Activated T-helper 1 cell treated with Interleukin-2 at 50 U/mL for 16 hours (primary cell): ENCODE data around the gene ID2.

Source experiments
- DNase-seq: peaks from one replicate; pipeline ENCODE4 v3.0.0-alpha.2; 2020; ENCODE audit warnings: low read depth

ID2 gene

DNA sequence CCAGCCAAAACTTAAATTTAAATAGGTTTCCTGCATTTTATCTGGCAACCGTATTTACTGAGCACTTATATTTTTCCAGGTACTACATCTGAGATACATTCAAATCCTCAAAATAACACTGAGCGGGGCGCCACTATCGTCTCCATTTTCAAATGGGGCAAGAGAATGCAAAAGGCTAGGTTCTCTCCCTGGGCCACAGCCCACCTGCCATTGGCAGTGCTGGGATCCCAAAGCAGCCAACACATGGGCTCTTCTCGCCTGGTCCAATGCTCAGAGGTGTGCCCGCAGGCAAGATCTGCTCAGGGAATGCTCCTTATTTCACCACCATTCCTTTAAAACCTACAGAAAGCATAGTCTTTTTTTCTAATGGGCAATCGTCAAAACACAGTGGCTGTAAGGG, 11.3 kb upstream of the ID2 start:
- DNase-seq: no peak

DNA sequence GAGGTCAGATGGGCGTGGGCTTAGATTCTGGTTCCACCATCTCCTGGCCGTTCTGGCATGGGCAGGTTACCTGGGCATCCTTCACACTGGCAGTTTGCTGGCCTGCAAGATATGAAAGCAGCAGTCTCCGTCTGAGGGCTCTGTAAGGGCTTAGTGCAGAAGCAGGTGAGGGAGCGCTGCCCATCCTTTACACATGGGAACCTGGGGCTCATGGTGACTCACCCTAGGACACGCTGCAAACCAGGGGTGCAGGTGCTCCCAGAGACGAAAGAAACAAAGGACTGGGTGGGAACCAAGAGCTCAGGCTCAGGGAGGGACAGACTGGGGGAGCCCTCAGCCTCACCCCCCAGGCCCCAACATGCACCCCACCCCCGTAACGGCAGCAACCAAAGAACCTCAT, 10.7 kb upstream of the ID2 start:
- DNase-seq: no peak

DNA sequence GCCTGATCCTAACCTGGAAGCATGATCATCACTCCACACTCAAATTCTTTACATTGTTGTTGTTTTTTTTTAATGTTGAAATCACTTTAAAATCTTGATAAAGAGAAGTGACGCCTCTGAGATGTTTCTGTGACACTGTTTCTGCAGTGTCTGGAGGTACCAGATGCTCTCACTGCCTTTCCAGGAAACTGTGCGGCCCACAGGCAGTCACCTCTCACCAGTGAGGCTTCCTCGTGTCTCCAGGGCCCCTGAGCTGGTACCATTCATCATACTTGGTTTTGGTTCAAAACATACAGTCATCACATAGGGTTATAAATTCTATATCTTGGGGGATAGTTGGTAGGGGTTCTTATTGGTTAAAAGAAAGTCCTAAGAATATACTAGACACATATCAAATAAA, 10.1 kb upstream of the ID2 start:
- no peak for DNase-seq

DNA sequence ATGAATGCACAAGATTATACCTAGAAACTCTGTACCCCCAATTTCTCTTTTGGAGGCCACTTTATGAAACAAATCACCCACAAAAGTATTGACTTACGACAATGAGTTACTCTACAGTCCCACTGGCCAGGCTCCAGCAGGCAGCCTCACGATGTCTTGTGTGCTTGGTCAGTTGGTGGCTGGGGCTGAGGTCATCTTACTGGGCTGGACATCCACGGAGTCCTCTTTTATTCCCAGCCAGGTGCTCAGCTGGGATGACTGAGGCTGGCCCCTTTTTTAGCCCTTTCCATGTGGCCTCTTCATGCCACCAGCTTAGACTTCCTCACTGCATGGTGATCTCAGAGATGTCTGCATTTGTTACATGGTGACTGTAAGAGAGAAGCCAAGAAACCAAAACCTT, 8.9 kb upstream of the ID2 start:
- no peak for DNase-seq

DNA sequence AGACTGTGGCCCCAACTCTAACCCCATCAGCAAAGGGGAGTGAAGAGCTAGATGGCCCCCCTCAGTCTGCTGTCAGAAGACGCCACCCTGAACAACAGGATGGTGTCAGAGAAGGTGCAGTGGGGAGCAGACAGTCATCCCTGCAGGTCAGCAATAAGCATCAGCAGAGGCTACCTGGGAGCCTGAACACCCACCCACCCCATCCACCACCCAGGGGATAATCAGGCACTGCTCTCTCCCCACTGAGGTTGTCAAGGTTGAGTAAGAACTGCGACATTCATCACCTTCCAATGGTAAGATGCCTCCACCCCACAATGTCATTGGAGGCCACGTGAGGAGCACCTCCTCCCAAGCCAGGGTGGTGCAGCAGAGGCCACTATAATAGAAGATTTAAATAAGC, 8.5 kb upstream of the ID2 start:
- DNase-seq: no peak

DNA sequence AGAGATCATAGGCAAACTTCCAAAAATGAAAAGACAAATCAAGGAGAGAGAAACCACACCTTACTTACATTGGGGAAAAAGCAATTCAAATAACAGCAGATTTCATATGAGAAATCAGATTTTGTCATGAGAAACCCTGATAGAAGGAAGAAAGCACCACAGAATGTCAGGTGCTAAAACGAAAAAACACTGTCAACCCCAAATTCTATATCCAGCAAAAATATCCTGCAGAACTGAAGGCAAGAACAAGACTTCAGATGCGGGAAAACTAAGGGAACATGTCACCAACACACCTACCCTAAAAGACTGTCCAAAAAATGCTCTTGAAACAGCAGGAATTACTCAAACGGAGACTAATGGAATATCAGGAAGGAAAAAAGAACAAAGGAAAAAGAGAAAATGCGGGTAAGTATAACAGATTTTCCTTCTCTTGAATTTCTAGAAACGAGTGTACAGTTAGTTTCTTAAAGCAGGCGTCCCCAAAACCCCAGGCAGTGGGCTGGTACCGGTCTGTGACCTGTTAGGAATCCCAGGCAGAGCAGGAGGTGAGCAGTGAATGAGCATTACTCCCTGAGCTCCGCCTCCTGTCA, 7.3 kb upstream of the ID2 start:
- DNase-seq: no peak

DNA sequence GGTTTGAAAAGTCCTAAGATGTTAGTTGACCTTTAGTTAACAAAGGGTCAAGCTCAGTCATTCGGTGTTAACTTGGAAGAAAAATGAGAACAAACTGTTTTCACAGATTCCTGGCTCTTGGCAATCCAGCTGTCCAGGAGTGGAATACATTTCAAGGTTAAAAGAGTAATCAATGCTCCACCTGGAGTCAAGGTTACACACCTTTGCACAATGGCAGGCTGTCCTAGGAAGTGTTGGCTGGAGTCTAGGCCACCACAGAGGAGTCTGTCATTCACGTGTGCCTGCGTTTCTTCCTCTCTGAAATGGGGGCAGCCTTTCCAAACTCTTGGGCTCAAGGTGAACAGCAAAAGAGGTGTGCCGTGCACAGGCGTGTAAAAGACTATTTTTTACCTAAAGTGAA, 6.3 kb upstream of the ID2 start:
- no peak for DNase-seq

DNA sequence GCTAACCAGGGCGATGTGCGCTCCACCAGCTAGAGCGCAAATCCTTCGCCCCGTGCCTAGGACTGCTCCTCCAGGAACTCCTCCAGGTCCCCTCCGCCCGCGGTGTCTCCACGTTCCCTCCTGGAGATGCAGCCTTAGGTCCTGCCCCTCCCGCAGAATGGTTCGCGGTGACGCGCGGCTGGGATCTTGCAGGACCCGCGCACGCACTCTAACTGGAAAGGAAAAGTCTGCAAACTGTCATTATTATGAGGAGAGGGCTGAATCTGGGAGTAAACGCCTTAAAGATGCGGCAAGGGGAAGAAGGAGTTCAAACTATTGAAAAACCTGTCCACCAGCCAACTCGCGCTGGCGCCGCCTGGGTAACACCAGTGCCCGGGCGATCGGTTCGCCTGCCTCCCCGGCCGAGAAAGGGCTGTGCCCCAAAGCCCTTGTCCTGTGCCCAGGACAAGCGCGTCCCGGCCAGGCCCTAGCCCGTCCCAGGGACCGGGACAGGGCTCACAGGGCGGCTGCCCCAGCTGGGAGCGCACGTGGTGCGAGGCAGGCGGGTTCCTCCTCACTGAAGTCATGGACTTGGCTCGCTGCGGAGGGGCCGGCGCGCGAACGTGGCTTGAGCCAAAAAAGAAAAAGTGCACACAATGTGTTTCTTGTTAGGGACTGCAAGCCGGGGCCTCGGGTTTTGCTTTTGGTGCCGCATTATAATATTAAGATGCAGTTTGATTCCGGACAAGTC, 5.5 kb upstream of the ID2 start:
- no peak for DNase-seq

DNA sequence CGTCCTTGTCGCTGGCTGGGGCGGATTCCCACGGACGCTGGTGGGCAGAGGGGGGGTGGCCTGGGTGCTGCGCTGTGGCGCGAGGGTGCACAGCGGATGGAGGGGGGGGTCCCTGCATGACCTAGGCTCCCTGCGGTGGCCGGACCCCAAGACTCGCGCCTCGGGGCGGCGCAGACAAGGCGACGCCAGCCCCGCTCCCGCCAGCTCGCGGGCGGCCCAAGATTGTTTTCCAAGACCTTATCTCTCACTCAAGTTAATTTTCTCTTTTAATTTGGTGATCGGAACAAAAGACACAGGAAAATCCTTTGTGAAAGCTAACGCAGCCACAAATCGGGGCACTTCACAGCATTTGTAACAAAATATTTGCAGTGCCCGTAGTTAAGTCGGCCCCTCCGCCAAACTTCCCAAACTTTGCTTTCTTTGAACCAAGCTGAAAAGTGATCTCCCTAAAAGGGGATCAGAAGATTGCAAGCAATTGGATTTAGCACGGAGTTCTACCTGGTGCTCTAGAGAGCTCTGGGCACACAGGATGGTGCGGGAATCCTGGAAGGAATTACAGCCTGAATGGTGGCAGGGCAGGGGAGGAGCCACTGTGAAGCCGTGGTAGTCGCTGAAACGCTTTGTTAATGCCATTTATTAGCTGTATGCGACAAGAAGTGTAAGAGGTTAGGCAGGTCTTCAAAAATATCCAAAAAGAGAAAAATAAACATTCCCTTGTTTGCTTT, 4.8 kb upstream of the ID2 start:
- no peak for DNase-seq

DNA sequence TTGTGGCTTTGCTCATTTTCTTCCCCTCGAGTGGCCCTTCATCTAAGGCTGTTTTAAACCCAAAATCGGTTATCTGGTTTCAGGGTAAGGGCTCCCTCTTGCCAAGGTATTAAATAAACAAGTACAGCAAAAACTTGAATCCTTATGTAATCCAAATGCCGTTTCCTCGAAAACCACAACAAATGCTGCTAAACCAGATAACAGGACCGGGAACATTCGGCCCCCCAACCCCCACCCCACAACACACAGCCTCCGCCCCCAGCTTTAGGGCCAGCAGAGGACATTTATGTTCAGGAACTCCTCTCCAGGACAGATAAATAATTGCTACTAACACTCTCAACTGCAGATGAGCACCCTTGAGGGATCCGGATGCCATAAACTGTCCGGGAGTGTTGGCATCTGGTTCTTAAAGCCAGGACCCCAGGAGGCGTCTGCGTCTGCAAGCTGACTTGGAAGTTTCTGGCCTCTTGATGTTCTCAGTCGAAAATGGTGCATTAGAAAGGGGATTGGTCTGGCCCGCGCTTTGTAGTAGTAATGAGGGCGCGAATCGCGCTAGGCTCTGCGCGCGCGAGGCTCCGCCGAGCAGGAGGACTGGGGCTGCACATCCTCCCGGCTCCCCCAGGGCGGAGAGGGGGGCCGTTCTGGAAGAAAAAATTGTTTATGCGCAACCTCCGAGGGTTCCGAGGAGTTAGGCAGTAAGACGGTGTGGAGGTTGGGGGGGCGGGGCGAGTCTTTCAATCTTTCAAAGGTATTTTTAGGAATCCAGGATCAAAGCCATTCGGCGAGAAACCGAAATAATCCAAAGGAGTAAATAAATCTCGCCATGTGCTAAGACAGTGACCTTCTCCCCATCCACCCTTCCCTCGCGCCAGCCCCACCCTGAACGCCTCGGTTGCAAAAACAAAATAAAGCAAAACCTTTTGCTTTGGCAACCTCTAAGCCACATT, 3.9 kb upstream of the ID2 start:
- no peak for DNase-seq

DNA sequence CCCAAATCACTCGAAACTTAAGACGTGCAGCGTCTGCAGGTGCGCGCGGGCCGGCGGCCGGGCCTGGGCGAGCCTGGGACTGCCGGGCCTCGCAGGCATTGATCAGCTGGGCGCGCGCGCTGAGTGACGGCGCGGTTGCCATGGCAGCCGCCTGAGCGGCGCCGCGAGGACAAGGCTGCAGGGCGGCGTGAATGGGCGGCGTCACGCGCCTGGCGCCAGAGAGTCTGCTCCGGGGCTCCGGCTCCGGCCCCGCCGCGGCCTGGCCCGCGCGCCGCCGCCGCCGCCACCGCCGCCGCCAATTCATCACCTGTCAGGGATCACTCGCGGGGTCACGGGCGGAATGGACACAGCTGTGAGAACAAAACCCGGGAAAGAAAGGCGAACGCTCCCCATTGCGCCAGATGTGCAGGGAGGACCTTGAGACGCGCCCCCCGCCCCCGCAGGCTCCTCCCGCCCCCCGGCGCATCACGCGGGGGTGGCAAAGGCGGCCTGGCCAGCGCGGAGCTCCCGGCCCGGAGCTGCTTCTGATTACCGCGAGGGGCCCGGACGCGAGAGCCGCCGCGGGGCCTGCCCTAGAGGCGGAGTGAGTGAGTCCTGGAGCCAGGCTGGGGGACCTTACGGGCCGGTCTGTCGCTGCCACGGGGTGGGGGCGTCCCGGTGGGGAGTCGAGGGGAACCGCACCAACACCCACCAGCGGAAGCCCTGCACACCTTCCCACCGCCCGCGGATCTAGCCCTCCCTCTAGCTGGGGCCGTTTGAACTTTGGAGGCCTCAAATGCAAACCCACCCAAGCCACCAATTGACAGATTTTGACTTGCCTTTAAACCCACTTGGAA, 2.9 kb upstream of the ID2 start:
- peak; percentile 77 for DNase-seq

DNA sequence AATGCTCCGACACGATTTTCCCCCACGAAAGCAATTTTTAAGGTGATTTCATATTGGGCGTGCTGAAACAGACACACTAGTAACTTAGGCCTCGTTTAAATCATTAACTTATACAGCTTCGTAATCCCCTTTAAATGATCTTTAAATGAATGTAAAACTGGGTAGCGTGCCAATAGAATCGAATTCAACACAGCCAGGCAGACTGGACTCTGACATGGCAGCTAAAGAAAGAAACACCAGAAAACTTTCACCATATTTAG, 2.4 kb upstream of the ID2 start:
- no peak for DNase-seq

DNA sequence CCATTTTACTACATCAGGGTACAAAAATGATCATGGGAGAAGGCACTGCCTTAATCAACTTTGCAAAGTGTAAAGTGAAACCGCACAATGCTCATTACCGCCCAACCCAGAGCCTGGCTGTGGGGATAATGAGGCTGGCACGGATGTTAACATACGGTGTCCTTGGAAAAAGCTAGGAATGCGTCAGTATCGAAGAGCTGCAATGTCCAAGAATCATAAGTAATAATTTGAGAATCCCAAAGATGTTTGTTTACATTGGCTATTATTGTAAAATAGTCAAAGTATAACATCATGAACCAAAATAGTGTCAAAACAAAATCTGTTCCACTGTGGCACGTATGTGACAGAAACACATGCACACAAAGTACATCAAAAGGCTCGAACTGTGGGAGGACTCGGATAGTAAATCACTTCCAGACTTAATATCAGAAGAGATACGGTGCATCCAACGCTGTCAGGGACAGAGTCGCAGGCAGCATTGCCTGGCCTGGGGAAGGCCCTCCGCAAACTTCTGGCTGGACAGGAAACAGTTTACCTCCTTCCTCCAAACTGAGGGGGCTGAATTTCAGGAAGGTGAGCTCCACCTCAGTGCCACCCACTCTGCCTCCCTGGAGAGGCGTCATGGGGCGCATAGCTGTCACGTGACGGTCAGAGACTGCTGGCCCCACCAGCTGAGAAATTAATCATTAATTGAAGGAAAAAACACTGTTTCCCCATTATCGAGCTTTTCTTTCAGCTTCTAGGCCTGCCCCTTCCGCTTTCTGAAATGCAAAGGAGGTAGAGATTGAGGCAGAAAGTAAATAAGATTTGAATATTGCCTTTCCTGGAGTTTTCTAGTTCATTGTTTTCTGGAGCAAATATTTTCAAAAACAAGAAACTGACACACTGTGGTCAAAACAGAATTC, 1.8 kb upstream of the ID2 start:
- no peak for DNase-seq

DNA sequence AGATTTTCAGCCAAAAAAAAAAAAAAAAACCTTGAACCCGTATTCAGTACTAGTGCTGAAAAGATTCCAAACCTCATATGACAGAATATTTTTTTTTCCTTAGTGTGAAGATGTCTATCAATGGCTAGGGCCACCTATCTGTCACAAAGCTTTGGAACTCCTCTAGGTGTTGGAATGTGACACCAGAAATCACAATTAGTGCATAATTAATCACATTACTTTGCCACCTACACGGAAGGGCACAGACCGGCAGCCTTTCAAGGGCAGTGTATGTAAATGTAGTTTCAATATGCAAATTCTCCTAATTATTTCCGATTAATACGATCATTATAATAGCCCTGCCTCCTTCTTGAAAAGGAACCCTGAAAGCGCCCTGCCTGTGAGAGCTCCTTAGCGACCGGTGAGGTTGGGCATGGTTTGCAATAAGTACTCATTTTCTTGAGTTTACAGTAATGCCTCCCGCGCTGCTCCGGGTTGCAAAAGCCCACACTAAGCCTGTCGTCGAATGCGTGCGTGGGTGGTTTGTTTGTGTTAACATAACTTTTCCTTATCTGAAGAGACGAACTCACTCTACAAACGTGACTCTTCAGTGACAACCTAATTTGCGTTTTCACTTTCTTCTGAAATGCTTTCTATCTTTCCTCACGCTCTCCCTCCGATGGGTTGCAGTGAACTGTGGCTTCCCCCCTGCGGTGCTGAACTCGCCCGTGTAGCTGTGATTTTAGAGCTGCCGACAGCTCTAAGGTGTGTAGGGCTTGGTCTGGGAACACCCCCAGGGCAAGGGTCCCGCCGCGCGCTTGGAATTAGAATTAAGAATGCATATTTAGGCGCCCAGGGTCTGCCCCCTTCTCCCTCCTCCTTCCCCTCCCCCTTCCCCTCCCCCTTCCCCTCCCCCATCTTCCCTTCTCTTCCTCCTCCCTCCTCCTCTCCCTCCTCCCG, 765 bp upstream of the ID2 start:
- peak; percentile 27 for DNase-seq

DNA sequence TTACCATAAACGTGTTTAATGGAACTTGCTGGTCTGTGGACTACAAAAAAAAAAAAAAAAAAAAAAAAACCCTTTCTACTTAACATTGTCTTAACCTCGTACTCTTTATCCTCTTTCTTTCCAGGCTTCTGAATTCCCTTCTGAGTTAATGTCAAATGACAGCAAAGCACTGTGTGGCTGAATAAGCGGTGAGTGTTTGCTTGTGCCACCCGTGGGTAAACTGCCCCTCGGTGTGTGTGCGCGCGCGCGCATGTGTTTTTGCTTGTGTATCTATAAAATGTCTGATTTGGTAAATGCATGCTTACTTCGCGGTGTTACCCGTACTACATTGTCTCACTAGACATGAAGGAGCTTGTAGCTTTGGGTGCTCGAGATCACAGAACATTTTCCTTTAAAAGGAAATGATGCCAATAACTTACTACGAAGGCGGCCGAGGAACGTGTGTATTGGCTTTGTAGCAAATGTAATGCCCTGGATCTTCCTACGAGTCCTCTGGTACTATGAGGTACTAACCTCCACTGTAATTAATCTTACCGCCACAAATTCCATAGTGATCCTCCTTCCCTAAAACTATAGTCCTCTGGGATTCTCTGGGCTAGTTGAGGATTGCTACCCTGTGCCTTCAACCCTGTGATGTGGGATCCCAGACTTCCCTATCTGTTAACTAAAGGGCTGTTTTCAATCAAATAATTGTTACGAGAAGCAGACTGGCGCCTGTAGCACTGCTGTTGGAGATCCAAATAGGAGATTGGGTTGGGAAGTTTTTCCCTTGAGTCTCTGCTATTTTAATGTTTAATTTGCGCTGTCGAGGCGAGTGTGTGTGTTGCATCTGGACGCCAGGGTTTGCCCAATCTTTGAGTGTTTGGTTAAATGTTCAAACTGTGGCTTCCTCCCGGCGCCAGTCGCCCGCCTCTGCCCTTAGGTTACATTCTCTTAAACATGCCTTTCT, 1.1 kb downstream of the ID2 start:
- DNase-seq: no peak

DNA sequence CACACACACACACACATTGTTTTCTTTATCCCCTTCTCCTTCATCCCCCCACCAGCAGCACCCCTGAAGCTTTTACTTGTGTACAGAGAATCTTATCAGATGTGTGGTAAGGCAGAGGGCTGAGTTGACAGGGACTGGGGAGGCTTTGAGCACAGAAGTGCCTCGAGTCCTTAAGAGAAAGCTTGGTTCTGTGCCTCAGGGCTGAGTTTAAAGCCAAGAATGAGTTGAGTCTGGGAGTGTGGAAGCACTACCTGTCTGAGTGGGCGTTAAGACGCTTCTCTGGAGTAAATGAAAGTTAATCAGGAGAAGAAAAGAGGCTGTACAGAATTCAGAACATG, 2.7 kb downstream of the ID2 start:
- no peak for DNase-seq

DNA sequence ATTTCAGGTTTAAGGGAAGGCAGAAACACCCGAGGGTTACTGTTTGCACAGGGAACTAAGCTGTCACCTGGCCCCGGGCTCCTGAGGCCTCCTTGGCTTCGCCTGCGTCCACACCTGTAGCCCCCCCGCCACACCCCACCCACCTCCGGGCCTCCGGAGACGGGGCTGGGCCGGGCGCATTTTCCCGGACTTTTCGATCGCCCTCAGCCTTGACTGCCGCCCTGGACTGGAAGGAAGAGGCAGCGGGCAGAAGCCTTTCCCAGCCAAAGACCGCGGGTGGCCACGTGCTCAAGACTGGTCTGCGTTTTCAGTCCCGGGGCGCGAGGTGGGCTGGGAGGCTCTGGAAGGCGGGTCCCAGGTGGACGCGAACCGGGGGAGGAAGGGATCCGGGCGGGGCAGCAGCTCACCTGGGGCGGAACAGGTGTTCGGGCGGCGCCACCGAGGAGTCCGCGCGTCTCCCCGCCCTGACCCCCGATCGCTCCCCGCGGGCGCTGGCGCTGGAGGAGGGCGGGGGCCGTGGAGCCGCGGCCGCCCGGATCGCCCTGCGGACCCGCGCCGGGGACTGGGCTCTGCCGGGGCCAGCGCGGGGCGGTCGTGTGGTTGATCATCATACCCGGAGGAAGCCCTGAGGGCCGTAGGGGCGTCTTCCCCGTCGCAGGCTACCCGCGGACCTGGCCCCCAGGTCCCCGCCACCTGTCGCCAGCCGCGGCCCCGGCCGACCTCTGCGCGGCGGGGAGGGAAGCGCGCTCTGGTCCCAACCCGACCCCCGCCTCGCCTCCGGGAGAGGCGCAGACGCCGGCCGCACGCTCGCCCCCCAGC, 3.2 kb downstream of the ID2 start:
- peak; percentile 27 for DNase-seq
